ENCODE data around the gene SMYD3.

SMYD3 gene

DNA sequence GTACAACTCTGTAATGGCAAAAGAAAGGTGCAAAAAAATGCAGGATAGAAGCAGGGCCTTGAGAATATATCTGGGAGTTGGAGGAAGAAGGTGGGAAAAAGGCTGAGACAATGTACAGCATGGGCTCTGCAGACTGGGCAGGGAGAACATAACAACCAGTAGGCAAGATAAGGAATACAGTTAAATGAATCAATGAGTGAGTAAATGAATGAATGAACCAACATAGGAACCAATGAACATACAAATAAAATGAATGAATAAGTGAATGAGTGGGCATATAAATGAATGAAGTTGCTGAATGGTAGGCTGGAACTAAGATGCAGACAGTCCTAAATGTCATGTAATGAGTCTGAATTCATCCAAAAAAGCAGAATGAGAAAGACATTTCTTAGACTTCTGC is 370.6 kb downstream of the SMYD3 start:
- Histone ChIP-seq H3K4me1 (ENCODE audit: control insufficient read depth, insufficient read depth, low read length, unreplicated experiment) (peaks cover 24% of the 10 kb centered on the region), H3K36me3 (ENCODE audit: insufficient read depth, low read length) (no peaks in the 10 kb centered on the region), H3K27ac (ENCODE audit: low read depth, low read length) (no peak overlapping the region), H2AFZ (ENCODE audit: low read length, unreplicated experiment) (no peak overlapping the region), H3K27me3 (ENCODE audit: insufficient read depth, low read length) (no peaks in the 10 kb centered on the region), H3K79me2 (ENCODE audit: control insufficient read depth, insufficient read depth, low read length, unreplicated experiment) (no peaks in the 10 kb centered on the region), H3K4me3 (ENCODE audit: low read depth, low read length) (no peak overlapping the region)

DNA sequence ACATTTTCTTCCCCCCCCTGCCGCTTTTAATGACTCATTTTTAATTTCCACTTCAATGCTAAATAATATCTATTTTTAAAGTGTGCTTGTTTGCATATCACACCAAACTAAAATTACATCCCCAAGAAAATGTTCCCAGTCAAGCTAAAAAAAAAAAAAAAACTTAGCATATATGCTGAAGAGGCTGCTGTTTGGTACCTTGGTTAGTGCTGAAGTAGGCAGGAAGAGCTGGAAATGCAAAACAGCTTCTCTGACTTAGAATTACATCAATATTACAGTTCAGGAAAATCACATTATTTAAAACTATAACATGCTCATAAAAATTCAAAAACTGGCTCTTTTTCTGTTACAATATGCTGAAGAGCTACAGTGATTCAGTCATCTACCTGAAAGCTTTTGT is 372.3 kb downstream of the SMYD3 start:
- Histone ChIP-seq H3K4me1 (ENCODE audit: control insufficient read depth, insufficient read depth, low read length, unreplicated experiment) (peaks cover 10% of the 10 kb centered on the region), H3K27me3 (ENCODE audit: insufficient read depth, low read length) (no peaks in the 10 kb centered on the region), H3K27ac (ENCODE audit: low read depth, low read length) (no peak overlapping the region), H3K79me2 (ENCODE audit: control insufficient read depth, insufficient read depth, low read length, unreplicated experiment) (no peaks in the 10 kb centered on the region), H3K36me3 (ENCODE audit: insufficient read depth, low read length) (no peaks in the 10 kb centered on the region), H2AFZ (ENCODE audit: low read length, unreplicated experiment) (no peak overlapping the region), H3K4me3 (ENCODE audit: low read depth, low read length) (no peak overlapping the region)

DNA sequence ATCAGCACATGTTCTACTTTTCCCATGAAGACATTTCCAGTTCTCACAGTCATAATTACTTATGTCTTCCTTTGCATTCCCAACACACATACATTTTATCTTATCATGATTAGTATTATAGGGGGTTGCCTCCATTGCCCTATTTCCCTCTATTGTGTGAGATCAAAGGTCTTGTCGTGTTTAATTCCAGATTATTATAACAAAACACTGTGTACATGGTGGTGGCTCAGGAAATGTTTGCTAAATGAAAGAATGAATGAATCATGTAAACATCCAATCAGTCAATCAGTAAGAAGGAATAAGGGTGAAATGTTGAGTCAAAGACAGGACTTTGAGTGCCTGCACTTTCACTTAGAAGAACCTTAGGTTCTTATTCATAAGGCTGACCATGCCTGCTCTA is 376.0 kb downstream of the SMYD3 start:
- Histone ChIP-seq H3K4me1 (ENCODE audit: control insufficient read depth, insufficient read depth, low read length, unreplicated experiment) (no peaks in the 10 kb centered on the region), H3K27me3 (ENCODE audit: insufficient read depth, low read length) (no peaks in the 10 kb centered on the region), H3K4me3 (ENCODE audit: low read depth, low read length) (no peak overlapping the region), H3K79me2 (ENCODE audit: control insufficient read depth, insufficient read depth, low read length, unreplicated experiment) (no peaks in the 10 kb centered on the region), H2AFZ (ENCODE audit: low read length, unreplicated experiment) (no peak overlapping the region), H3K36me3 (ENCODE audit: insufficient read depth, low read length) (no peaks in the 10 kb centered on the region), H3K27ac (ENCODE audit: low read depth, low read length) (no peak overlapping the region)

DNA sequence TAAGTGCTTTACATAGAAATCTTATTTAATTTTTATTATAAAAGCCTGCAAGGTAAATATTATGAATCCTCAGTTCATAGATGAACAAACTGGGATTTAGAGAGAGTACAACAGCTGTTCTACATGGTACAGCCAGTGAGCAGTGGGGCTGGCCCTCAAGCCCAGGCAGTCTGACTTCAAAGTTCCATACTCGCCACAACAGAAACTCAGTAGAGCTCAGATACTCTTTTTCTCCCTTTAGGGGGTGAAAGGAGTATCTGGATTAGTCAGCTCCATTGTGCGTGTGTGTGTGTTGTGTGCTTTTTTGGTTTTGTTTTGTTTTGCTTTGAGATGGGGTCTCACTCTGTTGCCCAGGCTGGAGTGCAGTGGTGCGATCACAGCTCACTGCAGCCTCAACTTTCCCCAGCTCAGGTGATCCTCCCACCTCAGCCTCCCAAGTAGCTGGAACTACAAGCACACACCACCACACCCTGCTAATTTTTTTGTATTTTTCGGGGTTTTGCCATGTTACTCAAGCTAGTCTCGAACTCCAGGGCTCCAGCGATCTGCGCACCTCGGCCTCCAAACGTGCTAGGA is 378.5 kb downstream of the SMYD3 start:
- Histone ChIP-seq H3K79me2 (ENCODE audit: control insufficient read depth, insufficient read depth, low read length, unreplicated experiment) (no peaks in the 10 kb centered on the region), H3K4me1 (ENCODE audit: control insufficient read depth, insufficient read depth, low read length, unreplicated experiment) (no peaks in the 10 kb centered on the region), H3K27ac (ENCODE audit: low read depth, low read length) (no peak overlapping the region), H3K27me3 (ENCODE audit: insufficient read depth, low read length) (no peaks in the 10 kb centered on the region), H3K36me3 (ENCODE audit: insufficient read depth, low read length) (no peaks in the 10 kb centered on the region), H2AFZ (ENCODE audit: low read length, unreplicated experiment) (no peak overlapping the region), H3K4me3 (ENCODE audit: low read depth, low read length) (no peak overlapping the region)

DNA sequence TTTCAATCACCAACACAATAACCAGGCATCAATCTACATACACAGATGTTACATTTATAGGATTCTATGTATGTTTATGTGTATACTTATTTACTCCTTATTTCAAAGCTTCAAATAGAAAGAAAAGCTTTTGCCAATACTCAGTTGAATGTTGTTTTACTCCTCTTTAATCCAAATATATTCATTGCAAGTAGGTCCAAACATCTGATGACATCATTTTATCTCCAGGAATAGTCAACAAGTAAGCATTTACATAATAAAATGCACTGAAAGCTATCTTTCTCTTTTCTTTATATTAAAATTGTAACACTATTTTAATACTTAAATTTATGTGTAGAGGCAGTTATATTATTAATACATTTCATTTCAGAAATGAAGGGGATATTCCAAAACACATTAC is 380.5 kb downstream of the SMYD3 start:
- Histone ChIP-seq H3K36me3 (ENCODE audit: insufficient read depth, low read length) (no peaks in the 10 kb centered on the region), H3K4me1 (ENCODE audit: control insufficient read depth, insufficient read depth, low read length, unreplicated experiment) (no peaks in the 10 kb centered on the region), H3K27me3 (ENCODE audit: insufficient read depth, low read length) (no peaks in the 10 kb centered on the region), H2AFZ (ENCODE audit: low read length, unreplicated experiment) (no peak overlapping the region), H3K4me3 (ENCODE audit: low read depth, low read length) (no peak overlapping the region), H3K27ac (ENCODE audit: low read depth, low read length) (no peak overlapping the region), H3K79me2 (ENCODE audit: control insufficient read depth, insufficient read depth, low read length, unreplicated experiment) (no peaks in the 10 kb centered on the region)

DNA sequence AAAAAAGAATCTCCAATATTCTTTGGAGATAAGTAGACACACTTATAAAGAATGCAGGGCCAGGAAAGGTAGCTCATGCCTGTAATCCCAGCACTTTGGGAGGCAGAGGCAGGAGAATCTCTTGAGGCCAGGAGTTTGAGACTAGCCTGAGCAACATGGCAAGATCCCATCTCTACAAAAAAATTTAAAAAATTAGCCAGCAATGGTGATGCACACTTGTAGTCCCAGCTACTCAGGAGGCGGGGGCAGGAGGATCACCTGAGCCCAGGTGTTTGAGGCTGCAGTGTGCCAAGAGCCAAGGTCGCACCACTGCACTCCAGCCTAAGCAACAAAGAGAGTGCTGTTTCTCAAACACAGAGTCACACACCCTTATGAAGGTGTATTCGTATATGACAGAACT is 385.0 kb downstream of the SMYD3 start:
- no peaks in the 10 kb centered on the region for H3K27me3 ChIP-seq (ENCODE audit: insufficient read depth, low read length)
- no peaks in the 10 kb centered on the region for H3K79me2 ChIP-seq (ENCODE audit: control insufficient read depth, insufficient read depth, low read length, unreplicated experiment)
- H3K36me3 ChIP-seq (ENCODE audit: insufficient read depth, low read length) = no peaks in the 10 kb centered on the region

DNA sequence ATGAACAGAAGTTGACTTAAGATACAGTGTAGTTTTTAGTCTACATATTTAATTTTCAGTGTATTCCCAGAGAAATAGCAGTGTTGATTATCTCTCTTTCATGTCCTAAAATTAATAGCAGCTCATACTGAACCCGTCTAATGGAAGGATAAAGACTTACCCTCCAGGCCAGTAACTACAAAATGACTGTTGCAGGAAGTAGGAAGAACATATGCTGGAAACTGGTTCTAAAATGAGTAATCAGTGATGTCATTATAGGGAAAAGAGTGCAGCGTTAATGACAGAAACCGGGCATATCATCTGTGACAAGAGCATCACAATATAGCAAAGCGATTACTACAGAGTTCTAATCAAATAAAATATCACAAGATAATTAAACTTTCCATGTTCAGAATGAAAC is 385.5 kb downstream of the SMYD3 start:
- H2AFZ ChIP-seq (ENCODE audit: low read length, unreplicated experiment) = no peak overlapping the region
- no peak overlapping the region for H3K27ac ChIP-seq (ENCODE audit: low read depth, low read length)
- no peak overlapping the region for H3K4me3 ChIP-seq (ENCODE audit: low read depth, low read length)
- H3K4me1 ChIP-seq (ENCODE audit: control insufficient read depth, insufficient read depth, low read length, unreplicated experiment) = no peaks in the 10 kb centered on the region
- H3K79me2 ChIP-seq (ENCODE audit: control insufficient read depth, insufficient read depth, low read length, unreplicated experiment) = no peaks in the 10 kb centered on the region
- no peaks in the 10 kb centered on the region for H3K27me3 ChIP-seq (ENCODE audit: insufficient read depth, low read length)
- H3K36me3 ChIP-seq (ENCODE audit: insufficient read depth, low read length) = no peaks in the 10 kb centered on the region

More for the DNA sequence above, 385.0 kb downstream of the SMYD3 start:
- Histone ChIP-seq H3K4me3 (ENCODE audit: low read depth, low read length) (no peak overlapping the region), H3K4me1 (ENCODE audit: control insufficient read depth, insufficient read depth, low read length, unreplicated experiment) (no peaks in the 10 kb centered on the region), H2AFZ (ENCODE audit: low read length, unreplicated experiment) (no peak overlapping the region), H3K27ac (ENCODE audit: low read depth, low read length) (no peak overlapping the region)

DNA sequence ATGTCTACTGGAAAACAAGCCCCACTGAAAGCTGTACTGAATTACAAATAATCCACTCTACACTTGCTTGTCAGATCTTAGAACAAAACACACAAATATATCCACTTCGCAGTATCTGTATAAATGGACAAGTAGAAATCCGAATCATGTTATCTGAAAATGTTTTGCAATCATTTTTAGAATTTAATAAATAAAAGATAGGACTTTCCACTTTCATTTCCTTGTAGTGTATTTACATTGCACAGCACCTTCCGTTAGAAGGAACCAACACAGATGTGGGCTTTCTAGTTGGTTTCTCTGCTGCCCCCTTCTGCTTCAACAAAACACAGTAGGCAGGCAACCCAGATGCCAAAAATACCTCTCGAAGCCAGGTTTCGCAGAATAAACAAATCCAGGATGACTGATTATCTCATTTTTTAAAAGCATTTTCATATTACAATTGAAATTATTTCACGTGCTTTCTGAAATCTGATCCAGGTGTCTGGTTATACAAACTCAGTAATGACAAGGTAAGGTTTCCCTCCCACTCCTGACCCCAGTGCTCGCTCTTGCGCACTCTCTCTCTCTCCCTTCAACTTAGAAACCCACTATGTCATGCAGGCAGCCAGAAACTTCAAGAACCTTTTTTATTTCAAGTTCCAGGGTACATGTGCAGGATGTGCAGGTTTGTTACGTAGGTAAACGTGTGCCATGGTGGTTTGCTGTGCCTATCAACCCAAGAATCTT is 389.9 kb downstream of the SMYD3 start:
- no peaks in the 10 kb centered on the region for H3K27me3 ChIP-seq (ENCODE audit: insufficient read depth, low read length)
- no peaks in the 10 kb centered on the region for H3K4me1 ChIP-seq (ENCODE audit: control insufficient read depth, insufficient read depth, low read length, unreplicated experiment)
- H2AFZ ChIP-seq (ENCODE audit: low read length, unreplicated experiment) = peak overlapping the region; percentile 39
- H3K4me3 ChIP-seq (ENCODE audit: low read depth, low read length) = peak overlapping the region; percentile 37; the same call in 1 of the 2 replicates
- H3K27ac ChIP-seq (ENCODE audit: low read depth, low read length) = no peak overlapping the region
- no peaks in the 10 kb centered on the region for H3K79me2 ChIP-seq (ENCODE audit: control insufficient read depth, insufficient read depth, low read length, unreplicated experiment)
- H3K36me3 ChIP-seq (ENCODE audit: insufficient read depth, low read length) = no peaks in the 10 kb centered on the region

DNA sequence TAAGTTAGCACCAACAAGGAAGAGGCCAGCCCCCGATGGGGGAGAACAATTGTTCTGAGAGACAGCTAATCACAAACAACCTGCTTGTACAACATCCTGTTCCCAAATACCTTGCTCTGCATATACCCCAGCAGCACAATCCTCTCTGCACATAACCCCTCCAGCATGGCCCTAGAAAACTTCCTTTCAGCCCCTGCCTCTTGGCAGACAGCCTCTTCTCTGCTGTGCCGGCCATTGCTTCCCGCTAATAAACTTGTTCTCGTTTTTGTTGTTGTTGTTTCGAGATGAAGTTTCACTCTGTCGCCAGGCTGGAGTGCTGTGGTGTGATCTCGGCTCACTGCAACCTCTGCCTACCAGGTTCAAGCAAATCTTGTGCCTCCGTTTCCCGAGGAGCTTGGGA is 392.7 kb downstream of the SMYD3 start:
- Histone ChIP-seq H3K4me1 (ENCODE audit: control insufficient read depth, insufficient read depth, low read length, unreplicated experiment) (no peaks in the 10 kb centered on the region), H3K36me3 (ENCODE audit: insufficient read depth, low read length) (no peaks in the 10 kb centered on the region), H3K27ac (ENCODE audit: low read depth, low read length) (no peak overlapping the region), H3K27me3 (ENCODE audit: insufficient read depth, low read length) (no peaks in the 10 kb centered on the region), H2AFZ (ENCODE audit: low read length, unreplicated experiment) (no peak overlapping the region), H3K4me3 (ENCODE audit: low read depth, low read length) (no peak overlapping the region), H3K79me2 (ENCODE audit: control insufficient read depth, insufficient read depth, low read length, unreplicated experiment) (no peaks in the 10 kb centered on the region)

DNA sequence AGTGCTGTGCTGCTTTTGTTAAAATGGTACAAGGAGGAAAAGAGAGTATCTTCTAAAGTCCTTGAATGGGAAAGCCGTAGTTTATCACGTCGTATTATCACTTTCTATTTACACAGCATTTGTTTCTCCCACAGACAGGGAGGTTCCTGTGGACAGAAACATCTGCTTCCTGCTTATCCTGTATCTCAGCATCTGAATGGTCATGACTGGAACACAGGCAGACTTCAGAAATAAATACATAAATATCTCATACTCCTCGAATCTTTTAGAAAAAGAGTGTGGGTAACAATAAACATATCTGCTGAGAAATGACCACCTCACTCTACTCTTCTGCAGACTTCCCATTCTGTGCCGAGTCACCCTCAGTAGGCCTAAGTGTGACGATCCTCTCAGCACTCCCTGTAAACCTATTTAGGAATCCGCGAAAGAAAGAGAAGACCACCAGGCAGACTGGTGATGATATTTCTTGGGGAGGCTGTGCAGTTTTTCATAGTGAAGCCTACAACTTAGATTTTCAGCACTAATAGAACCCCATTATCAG is 393.5 kb downstream of the SMYD3 start:
- Histone ChIP-seq H3K27me3 (ENCODE audit: insufficient read depth, low read length) (no peaks in the 10 kb centered on the region), H3K79me2 (ENCODE audit: control insufficient read depth, insufficient read depth, low read length, unreplicated experiment) (no peaks in the 10 kb centered on the region), H3K36me3 (ENCODE audit: insufficient read depth, low read length) (no peaks in the 10 kb centered on the region), H3K27ac (ENCODE audit: low read depth, low read length) (no peak overlapping the region), H3K4me3 (ENCODE audit: low read depth, low read length) (no peak overlapping the region), H3K4me1 (ENCODE audit: control insufficient read depth, insufficient read depth, low read length, unreplicated experiment) (no peaks in the 10 kb centered on the region), H2AFZ (ENCODE audit: low read length, unreplicated experiment) (no peak overlapping the region)

DNA sequence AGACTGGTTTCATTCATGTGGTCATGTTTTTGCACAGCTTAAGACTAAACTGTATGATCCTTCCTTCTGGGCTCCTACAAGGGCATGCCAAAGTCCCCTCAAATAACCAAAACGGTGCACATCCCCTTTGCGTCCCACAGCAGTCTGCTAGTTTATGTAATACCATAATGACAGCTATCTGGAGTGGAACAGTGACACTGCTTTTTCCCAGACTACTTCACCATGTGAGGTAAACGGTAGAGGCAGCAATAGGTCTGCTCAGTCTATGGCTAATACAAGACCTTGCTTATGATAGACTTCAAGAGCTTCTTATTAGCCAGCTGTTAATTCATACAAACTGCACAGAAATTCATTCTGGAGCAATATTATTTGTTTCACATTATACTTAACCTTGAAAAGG is 395.5 kb downstream of the SMYD3 start:
- H3K27me3 ChIP-seq (ENCODE audit: insufficient read depth, low read length) = no peaks in the 10 kb centered on the region
- H3K4me3 ChIP-seq (ENCODE audit: low read depth, low read length) = no peak overlapping the region
- no peaks in the 10 kb centered on the region for H3K79me2 ChIP-seq (ENCODE audit: control insufficient read depth, insufficient read depth, low read length, unreplicated experiment)
- H3K36me3 ChIP-seq (ENCODE audit: insufficient read depth, low read length) = no peaks in the 10 kb centered on the region
- H2AFZ ChIP-seq (ENCODE audit: low read length, unreplicated experiment) = no peak overlapping the region
- no peaks in the 10 kb centered on the region for H3K4me1 ChIP-seq (ENCODE audit: control insufficient read depth, insufficient read depth, low read length, unreplicated experiment)
- H3K27ac ChIP-seq (ENCODE audit: low read depth, low read length) = no peak overlapping the region
